Stimulated activated CD4-positive, alpha-beta T cell treated with anti-CD3 and anti-CD28 coated beads, TNF-alpha, amount 100 ng/mL, for 4 hours (primary cell): ENCODE results near the gene DNAJB13.

ENCODE experiments used
- DNase-seq, 3 experiments: peaks; one replicate each; pipeline ENCODE4 v3.0.0-alpha.2; 2020; ENCODE audit warnings: low read depth in 3 of 3

The DNAJB13 gene

DNA sequence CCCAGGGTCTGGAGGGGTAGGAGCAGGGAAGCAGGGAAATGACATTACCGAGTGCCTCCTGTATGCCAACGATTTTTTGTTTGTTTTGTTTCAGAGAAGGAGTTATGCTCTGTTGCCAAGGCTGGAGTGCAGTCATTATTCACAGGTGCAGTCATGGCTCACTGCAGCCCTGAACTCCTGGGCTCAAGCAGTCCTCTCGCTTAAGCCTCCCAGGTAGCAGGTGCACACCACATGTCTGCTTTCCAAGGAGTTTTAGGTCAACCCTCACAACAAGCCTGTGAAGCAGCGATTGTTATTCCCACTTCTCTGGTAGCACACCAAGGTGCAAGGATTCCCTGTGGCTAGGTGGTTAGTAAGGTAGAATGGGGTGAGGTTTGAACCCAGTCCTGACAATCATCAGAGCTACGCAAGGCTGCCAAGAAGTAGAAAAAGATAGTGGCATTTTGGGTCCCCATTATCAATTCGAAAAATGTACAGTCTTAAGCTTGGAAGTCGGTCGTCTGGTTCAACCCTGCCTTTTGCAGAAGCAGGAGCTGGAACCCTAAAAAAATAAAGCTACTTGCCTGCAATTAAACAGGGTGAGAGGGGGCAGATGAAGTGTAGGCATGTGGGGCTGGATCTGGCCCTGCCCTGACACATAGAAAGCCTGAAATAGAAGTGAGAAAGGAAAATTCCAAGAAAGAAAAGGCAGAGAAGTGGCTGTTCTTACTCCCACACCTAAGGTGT lies 48.9 kb downstream of the DNAJB13 start:
- no peak for DNase-seq

DNA sequence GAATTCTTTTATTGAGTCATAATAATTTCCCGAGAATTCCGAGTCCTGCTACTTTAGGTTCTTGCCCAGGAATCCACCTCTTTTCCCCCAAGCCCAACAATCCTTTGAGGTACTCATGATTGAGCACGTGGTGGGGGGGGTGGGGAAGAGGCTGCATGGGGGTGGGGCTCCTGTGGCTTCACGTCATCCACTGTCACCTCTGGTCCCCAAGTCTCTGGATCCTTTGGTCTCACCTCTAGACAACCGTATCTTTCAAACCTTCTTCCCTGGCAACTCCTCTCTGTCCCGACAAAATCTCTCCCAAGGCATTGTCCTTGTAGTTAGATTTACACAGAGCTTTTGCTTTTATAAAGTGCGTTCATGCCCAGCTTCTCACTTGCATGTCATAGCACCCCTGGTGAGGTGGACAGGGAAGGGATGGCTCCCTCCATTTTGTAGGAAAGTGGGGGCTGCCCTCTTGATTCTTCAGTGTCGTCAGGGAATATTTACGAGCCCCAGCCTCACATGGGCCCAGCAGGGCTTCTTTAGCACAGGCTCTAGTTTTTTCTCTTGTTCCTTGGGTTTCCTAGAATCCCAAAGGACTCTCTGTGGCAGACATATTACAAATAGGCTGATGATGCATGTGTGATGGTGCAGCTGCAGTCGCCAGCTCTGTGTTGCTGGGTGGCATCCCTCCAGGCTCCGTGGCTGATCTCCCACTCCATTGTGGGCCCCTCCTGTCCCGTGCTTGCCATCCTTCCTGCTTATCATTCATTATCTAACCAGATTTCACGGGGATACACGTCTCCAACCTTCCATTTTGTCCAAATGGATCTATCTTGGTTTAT lies 49.7 kb downstream of the DNAJB13 start:
- DNase-seq: no peak

DNA sequence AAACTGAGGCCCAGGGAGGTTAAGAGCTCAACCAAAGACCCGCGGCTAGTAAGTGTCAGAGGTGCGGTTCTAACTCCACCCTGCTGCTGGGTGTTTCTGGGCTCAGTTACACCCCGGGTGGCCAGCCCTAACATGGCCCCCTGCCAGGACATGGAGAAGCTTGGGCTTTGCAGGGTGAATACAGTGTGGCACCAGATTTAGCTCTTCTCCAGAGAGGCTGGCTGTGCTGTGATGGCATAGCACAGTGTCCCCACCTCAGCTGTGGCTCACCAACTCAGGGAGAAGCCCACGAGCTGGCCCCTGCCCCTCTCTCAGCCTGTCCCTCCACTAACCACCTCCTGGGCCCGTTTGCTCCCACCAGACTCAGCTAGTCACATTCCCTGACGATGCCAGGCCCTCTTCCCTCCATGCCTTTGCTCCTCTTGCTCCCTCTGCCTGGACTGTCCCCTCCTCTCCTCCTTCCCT lies 51.0 kb downstream of the DNAJB13 start:
- DNase-seq: no peak

DNA sequence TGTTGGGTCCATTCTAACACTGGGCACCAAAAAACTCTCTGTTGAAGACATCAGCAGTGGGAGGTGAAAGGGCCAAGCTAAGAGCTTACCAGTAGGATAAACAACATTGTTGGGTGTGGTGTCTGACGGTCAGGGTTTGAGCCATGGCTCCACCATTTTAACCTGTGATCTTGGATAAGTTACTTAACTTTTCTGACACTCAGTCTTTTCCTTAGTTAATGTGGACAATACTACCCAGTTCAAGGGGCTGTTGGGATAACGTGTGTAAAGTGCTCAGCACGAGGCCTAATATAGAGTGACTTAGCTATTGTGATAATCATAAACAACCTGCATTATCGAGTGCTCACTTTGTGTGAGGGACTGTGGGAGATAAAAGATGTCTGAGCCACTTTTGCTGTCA lies 52.0 kb downstream of the DNAJB13 start:
- no peak for DNase-seq

DNA sequence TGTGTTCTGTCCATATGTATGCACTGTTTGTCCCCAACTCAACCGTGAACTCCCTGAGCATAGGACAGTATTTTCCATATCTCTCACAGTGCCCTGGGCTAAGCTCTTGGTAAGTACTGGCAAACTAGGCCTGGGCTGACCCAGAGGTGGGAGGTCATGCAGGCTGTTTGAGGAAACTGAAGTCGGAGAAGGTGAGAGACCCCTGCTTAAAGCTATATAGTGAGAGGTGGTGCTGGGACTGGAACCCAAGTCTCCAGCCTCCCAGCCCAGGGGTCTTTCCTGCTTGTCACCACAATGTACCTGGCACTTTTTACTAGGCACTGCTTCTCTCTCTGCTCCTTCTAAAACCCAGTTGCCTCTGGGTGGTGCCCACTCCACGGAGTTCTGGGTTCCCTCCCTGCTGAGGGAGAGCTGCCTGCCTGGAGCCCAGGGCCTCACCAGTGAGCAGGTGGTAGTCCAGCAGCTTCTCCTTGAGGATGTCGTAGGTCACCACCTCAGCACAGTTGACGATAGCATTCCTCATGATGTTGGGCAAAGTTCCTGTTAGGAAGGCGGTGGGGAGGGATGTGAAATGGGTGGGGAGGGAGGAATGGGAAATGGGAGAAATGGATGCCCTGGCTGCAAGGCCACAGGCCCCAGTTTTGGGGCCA lies 53.3 kb downstream of the DNAJB13 start:
- no peak for DNase-seq

DNA sequence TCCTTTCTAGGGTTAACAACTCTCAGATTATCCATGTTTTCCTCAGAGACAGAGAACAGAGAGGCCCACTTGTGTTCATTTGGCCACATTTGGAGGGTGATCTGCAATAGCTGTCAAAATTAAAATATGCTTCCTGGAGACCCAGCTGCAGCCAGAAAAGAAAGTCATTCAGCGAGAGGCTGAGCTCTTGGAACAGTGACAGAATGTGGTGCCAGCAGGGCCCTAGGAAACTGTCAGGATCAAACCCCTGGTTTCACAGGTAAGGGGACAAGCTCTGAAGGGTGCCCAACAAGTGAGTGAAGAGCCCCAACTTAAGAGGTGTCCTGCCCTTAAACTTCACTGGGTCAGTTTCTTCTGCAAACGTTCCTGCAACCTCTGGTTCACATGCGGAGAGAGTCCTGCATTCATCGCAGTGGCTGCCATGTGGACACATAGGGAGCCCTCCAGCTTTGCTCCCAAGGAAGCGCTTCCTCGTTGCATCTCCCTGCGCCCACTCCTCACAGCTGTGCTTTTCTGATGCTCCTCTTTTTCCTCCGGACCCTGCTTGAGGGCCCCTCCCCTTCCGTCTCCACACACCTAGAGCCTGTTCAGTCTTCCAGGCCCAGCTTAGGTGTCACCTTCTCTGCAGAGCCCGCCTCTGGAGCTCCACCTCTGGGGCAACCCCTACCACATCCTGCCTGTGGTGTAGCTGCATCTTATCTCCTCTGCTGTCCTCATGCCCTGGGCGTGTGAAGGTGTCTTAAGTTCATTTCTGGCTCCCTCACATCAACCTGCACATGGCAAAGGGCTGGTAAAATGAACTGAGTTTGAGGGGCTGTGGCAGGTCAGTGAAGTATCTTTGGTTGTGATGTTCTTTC lies 54.2 kb downstream of the DNAJB13 start:
- peak in 2 of 3 experiments; percentile 60 to 73 for DNase-seq

DNA sequence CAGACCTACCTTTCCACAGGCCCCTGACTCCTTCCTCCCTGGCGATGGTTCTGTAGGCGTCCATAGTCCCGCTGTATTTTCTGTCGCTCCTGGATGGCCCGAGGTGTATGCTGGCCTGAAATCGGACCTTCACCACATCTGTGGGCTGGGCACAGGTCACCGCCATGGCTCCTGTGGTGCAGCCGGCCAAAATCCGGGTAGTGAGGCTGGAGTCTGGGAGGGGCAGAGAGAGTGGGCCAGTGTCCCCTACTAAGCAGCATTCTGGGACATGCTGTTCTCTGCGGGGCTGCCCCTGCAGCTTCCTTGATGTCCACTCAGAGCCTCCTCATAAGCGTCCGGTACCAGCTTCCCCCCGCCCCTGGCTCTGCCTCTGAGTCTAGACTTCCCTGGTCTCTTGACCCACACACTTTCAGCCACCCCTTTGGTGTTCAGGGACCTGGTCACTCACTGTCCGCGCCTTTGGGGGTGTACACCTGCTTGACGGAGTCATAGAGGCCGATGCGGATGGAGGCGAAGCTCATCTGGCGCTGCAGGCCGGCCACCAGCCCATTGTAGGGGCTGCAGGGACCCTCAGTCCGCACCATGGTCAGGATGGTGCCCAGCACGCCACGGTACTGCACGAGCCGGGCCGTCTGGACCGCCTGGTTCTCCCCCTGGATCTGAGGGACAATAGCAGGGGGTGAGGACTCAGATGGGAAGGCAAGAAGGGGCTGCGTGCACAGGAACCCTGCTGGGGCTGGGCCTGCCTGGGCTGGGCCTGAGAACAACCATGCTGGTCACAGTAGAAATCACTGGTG lies 55.1 kb downstream of the DNAJB13 start:
- DNase-seq: no peak

DNA sequence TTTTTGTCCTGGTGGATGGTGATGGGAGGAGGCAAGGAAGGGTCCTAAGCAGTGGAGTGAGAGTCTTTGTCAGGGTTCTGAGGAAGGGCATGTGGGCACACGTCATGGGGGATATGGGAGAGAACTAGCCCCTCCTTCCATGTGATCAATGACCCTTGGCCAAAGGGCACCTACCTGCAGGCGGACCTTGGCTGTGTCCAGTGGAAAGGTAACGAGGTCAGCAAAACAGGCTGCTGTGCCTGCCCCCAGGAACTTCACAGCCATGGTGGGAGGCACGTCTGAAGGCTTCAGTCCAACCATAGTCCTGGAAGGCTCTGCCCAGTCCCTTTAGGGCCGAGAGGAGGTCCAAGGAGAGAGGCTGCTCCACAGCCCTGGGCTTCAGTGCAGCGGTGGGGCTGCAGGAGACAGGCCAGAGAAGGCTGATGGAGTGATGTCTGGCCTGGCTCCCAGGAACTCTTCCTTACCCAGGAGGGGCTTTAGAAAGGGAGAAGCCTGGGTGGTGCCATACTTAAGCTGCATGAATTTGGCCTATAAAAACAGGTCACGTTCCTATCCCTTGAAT lies 56.0 kb downstream of the DNAJB13 start:
- DNase-seq: no peak

DNA sequence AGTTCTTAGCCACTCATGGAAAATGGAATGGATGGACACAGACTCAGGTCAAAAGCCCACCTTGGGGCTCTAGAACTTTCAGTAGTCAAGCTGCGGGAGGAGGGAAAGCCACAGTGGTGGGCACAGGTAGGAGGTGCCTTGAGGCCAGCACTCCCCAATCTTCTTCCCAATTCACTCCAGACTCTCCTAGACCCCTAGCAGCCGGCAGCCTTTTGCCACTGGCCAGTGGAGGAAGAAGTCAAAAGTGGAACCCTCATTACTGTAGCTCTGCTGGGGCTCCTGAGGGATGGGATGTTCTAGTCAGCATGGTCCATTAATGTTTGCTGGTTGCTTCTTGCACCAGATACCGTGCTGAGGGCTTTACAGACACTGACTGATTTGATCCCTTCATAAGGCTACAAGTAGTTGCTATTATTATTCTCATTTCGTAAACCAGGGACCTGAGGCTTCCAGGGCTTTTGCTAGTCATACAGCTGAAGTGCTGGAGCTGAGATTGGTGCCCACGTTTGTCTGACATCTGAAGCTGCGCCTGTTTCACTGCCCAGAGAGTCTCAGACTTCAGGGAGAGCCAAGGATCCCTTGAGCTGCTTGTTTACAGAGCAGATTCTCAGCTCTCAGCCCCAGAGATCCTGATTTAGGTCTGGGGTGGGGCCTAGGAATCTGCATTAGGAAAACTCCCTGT lies 57.0 kb downstream of the DNAJB13 start:
- no peak for DNase-seq

DNA sequence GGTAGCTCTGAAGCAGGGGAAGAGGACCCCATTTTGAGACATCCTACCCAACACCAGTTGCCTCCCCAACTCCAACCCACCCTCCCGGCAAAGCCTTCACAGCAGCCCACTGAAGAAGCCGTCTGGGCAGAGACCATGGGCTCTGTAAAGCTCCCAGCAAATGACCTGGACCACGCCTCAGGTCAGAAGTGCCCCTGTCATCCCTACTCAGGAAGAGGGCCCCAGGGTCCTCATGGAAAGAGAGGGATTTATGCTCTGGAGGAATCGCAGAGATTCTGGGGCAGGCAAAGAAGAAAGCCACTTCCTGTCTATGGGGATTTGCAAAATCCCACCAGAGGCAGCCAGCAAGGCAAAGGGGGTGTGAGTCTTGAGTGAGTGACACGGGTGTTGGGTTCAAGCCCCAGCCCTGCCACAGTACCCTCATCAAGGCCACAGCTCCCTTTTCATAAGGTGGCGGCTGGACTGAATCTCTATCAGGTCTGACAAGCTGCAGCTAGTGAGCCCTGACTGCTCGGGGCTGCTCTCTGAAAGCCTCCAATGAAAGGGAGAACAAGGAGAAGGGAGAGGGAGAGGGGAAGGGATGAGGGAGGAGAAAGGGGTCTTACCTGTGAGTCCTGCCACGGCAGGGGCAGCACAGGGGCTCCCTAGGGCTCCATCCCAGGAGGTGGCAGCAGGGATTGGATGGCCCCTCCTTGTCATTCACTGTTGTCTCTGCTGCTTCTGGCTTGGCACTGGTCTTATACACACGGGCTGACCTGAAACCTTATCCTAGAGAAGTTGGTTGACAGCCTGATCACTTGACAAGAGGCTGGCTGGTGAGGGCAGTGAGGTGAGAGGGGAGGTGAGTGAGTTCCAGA lies 57.8 kb downstream of the DNAJB13 start, which contains the start of gene UCP3:
Gene UCP3, minus strand, starts transcription at position 713 of the 857 bp plus-strand sequence. CDS start 2,043 bp downstream, outside the sequence.
- no peak for DNase-seq

DNA sequence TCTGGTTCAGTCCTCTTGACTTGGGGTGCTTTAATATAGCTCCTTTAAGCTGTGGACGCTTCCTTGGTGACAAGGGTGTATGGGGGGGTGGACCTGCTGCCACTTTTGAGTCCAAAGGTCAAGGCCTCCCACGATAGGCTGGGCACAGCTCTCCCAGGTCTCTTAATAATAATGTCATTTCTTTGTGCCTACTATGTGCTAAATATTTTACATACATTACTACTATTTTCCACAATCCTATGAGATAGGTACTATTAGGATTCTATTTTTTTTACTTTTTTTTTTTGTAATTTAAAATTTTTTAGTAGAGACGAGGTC lies 58.4 kb downstream of the DNAJB13 start:
- no peak for DNase-seq

DNA sequence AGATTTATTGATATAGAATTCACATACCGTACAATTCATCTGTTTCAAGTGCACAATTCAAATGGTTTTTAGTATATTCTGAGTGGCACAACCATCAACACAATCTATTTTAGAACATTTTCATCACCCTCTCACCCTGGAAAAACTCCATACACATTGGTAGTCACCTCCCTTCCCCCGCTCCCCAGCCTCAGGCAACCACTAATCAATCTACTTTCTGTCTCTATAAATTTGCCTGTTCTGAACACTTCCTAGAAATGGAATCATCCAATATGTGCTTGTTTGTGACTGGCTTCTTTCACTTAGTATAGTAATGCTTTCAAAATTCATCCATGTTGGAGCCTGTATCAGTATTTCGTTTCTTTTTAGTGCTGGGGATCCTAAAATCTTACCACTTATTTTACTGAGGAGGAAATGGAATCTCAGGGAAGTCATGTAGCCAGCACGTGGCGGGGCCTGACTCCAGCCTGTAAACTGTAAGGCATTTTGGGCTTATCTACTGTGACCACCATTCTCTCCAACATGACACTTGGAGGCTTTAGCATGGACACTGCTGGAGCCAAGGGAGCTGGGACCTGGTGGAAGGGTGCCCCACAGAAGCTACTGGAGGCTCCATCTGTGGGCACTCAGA lies 59.0 kb downstream of the DNAJB13 start:
- DNase-seq: no peak

DNA sequence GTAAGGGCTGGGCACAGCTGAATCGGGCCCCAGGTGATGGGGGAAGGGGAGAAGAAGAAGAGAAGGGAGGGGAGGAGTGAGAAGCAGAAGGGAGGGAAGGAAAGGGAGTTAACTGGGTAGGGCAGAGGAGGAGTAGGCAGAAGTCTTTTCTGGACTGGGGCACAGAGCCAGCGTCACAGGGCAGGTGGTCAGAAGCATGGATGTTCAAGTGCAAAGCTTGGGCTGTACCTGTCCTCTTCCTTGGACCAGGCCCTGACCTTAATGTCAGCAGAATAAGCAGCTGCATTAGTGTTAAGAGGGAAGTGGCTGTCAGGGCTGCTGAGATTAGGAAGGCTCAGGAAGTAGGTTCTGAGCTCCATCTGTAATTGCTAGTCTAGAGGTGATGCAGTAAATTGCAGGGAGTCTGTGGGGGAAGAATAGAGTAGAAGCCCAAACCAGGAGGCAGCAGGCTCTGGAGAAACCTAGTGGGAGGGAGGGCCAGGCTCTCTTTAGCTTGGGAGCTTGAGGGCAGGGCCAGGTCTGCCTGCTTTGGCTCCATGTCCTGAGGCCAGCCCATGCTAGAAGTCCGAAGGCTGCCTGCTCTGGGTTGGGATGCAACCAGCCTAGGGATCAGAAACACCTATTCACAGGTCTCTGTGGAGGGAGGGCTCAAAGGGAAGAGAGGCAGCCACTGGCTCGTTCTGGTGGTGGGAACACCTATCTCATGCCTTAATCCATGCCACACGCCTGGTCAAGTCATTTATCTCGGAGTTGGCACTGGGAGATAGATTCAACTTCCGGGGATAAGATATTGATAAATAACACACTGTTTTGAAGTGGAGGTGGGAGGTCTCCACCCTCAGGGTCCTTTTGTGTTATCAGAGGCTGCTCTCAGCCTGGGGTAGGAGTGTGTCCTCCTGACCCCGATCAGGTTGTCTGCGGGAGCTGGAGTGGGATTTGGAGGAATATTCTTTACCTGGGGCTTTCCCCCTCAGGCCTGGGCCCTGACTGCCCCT lies 59.8 kb downstream of the DNAJB13 start:
- DNase-seq: no peak

DNA sequence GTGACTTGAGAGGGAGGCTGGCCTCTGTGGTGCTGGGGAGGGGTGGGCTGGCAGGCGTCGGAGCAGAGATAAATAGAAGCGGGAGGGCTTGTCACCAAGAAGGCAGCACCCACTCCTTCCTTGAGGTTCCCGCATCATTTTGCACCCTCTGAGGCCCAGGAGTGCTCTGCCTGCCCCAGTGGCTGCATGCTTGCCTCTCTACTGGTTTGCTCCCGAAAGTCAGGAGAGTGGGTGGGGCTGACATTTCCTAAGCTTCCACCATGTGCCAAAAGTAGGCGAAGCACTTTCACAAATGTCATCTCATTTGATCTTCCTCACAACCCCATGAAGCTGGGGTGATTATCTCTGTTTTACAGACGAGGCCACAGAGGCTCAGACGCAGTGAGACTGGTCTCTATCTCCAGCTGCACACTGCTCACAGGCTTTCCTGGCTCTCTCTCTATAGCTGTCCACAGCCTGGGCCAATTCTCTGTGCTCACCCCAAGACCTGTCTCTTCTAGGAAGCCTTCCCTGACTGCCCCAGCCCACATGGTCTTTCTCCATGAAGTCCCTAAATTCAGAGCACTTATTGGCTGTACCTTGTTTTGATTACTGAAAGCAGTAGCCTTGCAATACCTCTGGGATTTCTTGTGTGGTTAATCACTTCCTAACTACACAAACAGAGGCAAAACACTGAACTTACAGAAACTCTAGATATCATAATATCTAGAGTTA lies 60.7 kb downstream of the DNAJB13 start:
- DNase-seq: no peak

DNA sequence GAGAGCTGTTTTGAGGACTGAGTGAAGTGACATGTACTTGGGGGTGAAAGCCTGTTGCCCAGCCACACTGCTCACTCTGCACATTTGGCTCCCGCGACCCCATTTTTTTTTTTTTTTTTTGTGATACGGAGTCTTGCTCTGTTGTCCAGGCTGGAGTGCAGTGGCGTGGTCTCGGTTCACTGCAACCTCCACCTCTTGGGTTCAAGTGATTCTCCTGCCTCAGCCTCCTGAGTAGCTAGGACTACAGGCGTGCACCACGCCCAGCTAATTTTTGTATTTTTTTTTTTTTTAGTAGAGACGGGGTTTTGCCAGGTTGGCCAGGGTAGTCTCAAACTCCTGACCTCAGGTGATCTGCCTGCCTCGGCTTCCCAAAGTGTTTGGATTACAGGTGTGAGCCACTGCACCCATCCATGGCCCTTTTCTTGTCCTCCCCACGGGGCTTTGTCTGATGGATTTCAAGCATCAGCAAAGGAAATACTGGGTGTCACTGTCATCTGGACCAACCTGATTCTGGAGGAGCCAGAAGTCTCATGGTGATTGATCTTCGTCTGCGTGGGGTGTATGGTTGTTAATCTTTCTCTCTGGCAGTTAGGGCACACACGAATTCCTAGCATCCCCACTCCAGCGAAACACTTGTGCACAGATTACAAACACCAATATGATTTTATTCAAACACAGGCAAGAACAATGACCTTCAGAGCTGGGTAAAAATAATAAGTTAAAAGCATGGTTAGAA lies 61.4 kb downstream of the DNAJB13 start:
- no peak for DNase-seq

DNA sequence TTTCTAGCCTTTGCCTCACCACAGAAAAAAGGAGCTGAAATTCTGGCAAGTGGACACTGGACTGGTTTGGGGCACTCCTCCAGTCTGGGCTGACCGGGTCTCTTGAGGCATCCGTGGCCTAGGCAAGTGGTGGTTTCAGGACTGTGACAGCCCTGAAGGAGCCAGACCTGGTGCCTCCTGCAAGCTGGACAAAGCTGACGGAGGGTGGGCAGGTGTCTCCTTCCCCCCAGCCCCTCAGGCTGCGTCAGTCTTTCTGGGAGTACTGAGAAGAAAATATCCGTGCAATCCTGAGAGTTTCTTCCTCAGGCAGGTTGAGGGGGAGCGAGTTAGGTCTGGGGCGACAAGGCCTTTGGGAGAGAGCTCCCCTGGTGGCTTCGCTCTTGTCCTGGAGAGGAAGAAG lies 62.3 kb downstream of the DNAJB13 start:
- no peak for DNase-seq
